Stomach (tissue), 4 donors: ENCODE results near the gene PKIB.

Experiments
- EP300 ChIP-seq: sonication (generic); formaldehyde crosslinking; IDR thresholded peaks from one replicate; pipeline ENCODE4 v1.6.1; 2017; ENCODE audit warnings: antibody characterized with exemption
- POLR2A ChIP-seq, 4 donors: fragments of 450-650 bp; IDR thresholded peaks; one replicate each; pipeline ENCODE4 v1.6.1; 2016; ENCODE audit warnings: antibody characterized with exemption in 4 of 4, control low read depth in 2 of 4, mild to moderate bottlenecking in 1 of 4, moderate library complexity in 1 of 4
- POLR2AphosphoS5 ChIP-seq, 3 donors: sonication (generic); formaldehyde crosslinking; IDR thresholded peaks; one replicate each; pipeline ENCODE4 v1.6.1; 2016; ENCODE audit warnings: antibody characterized with exemption in 3 of 3
- TF ChIP-seq, protein P1 (sequence below), 7 experiments: fragments of 450-650 bp in 4 of 7; fragments of 200-600 bp in 3 of 7; sonication (generic) in 3 of 7; IDR thresholded peaks; one replicate each; pipeline ENCODE4 v1.5.1; 2016 to 2019; ENCODE audit warnings: antibody characterized with exemption in 7 of 7, control low read depth in 2 of 7, mild to moderate bottlenecking in 1 of 7

DNA sequence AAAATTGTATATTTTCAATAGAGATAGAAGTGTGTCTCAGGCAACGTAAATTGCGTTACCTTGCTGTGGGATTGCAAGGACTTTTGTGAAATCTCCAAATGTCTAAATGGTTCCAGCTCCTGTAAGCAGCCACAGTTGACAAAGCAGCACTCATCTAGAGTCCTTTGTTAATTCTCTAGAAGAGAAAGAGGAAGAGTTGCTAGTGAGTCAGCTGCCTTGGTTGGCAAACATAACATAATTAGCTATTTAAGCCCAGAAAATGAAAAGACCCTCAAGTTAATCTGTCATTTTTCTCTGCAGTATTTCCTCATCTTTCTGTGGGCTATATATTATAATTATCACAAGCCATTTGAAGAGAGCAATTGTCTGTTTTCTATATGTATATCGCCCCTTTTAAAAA lies 102.9 kb downstream of the PKIB start:
- TF ChIP-seq, protein P1, sequence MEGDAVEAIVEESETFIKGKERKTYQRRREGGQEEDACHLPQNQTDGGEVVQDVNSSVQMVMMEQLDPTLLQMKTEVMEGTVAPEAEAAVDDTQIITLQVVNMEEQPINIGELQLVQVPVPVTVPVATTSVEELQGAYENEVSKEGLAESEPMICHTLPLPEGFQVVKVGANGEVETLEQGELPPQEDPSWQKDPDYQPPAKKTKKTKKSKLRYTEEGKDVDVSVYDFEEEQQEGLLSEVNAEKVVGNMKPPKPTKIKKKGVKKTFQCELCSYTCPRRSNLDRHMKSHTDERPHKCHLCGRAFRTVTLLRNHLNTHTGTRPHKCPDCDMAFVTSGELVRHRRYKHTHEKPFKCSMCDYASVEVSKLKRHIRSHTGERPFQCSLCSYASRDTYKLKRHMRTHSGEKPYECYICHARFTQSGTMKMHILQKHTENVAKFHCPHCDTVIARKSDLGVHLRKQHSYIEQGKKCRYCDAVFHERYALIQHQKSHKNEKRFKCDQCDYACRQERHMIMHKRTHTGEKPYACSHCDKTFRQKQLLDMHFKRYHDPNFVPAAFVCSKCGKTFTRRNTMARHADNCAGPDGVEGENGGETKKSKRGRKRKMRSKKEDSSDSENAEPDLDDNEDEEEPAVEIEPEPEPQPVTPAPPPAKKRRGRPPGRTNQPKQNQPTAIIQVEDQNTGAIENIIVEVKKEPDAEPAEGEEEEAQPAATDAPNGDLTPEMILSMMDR (IDR thresholded peaks at IDR 0.05) = no peak
- TF ChIP-seq POLR2A (IDR thresholded peaks at IDR 0.05) = no peak
- TF ChIP-seq EP300 = no peak
- no peak for TF ChIP-seq POLR2AphosphoS5 (IDR thresholded peaks at IDR 0.05)
